ENCODE data around the gene KRTAP5-5.
"Not testable (repeated sequence)": the region's sequence is repeated elsewhere in the genome, so short reads cannot be mapped to it uniquely, and the experiment has no call there.

Gene KRTAP5-5

DNA sequence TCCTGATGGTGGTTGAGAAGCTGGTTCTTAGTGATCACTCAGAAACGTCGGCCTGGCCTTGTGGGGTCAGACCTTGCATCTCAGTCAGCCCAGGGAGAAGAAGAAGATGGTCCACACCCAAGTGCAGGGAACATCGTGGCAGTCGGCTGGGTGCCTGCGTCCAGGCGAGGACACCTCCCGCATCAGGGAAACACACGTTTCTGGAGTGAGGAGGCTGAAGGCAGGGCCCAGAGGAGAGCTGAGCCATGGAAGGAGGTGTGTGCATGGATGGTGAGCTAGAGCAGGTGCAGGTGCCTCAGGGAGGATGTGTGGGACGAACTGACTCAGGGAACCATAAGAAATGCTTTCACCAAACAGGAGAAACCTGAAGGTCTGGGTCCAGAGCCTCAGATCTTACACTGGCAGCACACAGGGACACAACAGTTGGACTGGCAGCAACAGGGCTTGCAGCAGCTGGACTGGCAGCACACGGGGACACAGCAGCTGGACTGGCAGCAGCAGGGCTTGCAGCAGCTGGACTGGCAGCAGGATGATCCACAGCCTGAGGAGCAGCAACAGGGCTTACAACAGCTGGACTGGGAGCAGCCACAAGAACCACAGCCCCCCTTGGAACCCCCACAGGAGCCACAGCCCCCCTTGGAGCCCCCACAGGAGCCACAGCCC lies 32.1 kb upstream of the KRTAP5-5 start:
- H3K27ac ChIP-seq: no peak overlapping the region
- TF ChIP-seq, protein P1, sequence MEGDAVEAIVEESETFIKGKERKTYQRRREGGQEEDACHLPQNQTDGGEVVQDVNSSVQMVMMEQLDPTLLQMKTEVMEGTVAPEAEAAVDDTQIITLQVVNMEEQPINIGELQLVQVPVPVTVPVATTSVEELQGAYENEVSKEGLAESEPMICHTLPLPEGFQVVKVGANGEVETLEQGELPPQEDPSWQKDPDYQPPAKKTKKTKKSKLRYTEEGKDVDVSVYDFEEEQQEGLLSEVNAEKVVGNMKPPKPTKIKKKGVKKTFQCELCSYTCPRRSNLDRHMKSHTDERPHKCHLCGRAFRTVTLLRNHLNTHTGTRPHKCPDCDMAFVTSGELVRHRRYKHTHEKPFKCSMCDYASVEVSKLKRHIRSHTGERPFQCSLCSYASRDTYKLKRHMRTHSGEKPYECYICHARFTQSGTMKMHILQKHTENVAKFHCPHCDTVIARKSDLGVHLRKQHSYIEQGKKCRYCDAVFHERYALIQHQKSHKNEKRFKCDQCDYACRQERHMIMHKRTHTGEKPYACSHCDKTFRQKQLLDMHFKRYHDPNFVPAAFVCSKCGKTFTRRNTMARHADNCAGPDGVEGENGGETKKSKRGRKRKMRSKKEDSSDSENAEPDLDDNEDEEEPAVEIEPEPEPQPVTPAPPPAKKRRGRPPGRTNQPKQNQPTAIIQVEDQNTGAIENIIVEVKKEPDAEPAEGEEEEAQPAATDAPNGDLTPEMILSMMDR (conservative IDR thresholded peaks at IDR 0.05): no peak

DNA sequence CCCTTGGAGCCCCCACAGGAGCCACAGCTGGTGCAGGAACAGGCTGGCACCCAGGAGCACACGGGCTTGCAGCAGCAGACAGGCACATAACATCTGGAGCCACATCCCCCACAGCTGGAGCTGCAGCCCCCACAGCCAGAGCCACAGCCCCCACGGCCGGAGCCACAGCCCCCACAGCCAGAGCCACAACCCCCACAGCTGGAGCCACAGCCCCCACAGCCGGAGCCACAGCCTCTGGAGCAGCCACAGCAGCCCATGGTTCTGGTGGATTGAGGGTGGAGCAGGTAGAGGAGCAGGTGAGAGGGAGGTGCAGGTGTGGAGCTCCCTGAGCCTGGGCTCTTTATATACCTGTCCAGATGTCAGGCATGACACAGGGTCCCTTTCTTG lies 31.6 kb upstream of the KRTAP5-5 start, which contains the start of gene KRTAP5-2:
Gene KRTAP5-2 (minus strand): TSS at position 301 of the 387 bp plus-strand sequence. CDS start 44 bp downstream, at position 257.
- H3K27ac ChIP-seq: no peak within 1 kb of the TSS
- TF ChIP-seq, protein P1 (conservative IDR thresholded peaks at IDR 0.05): no peak

DNA sequence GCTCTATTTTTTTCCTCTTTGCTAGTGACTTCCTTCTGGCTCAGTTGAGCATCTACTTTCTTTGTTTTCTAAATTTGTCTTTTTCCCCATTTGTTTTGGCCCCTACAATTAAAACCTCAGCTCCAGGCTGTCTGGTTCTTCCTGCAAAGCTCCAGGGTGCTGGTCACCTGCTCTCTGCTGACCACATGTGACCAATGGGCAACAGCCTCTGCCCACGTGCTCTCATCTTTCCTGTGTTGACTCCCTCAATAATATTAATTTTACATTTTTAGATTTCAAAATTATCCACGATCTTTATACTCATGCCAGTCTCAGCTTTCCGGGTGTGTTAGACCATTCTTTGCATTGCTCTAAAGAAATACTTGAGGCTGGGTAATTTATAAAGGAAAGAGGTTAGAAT lies 31.2 kb upstream of the KRTAP5-5 start:
- not testable (repeated sequence) for H3K27ac ChIP-seq

- no peak overlapping the region for H3K27ac ChIP-seq
- TF ChIP-seq, protein P1 (conservative IDR thresholded peaks at IDR 0.05): no peak
These were observed 30.8 kb upstream of the KRTAP5-5 start for GRCh38 chr11:1598816-1599215.

DNA sequence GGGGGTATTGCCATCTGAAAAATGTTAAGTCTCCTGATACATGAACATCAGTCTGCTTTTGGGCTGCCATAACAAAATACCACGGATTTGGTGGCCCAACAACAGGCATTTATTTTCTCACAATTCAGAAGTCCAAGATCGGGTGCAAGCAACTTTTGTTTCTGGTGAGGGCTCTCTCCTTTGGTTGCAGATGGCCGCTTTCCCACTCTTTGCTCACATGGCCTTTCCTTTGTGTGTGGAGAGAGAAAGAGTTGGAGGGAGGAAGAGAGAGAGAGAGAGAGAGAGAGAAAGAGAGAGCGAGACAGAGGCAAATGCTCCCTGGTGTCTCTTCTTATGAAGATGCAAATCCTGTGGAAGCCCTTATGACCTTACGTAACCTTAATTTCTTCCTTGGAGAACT lies 28.9 kb upstream of the KRTAP5-5 start:
- no peak overlapping the region for H3K27ac ChIP-seq
- TF ChIP-seq, protein P1 (conservative IDR thresholded peaks at IDR 0.05): no peak

DNA sequence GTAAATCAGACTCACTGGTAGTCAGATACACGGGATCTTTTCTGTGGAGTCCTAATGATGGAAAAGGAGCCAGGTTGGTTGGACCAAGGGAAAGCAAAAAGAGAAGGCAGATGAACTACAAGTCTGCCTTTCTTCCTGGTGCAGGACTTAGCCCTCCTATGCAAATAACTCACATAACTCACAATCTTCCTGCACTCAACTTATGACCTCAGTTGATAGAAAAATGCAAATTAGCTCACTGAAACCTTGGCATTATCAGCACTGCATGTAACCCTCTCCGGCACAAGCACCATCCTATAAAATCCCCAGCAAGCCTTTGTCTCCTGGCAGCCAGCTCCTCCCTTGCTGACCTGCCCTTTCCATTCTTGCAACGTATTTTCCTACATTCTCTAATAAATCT lies 27.9 kb upstream of the KRTAP5-5 start:
- not testable (repeated sequence) for H3K27ac ChIP-seq

- TF ChIP-seq, protein P1 (conservative IDR thresholded peaks at IDR 0.05): no peak
- H3K27ac ChIP-seq: no peak overlapping the region
These were observed 25.9 kb upstream of the KRTAP5-5 start for GRCh38 chr11:1603629-1604028.

- no peak overlapping the region for H3K27ac ChIP-seq
- TF ChIP-seq, protein P1 (conservative IDR thresholded peaks at IDR 0.05): no peak
These were observed 25.4 kb upstream of the KRTAP5-5 start for GRCh38 chr11:1604181-1604580.

DNA sequence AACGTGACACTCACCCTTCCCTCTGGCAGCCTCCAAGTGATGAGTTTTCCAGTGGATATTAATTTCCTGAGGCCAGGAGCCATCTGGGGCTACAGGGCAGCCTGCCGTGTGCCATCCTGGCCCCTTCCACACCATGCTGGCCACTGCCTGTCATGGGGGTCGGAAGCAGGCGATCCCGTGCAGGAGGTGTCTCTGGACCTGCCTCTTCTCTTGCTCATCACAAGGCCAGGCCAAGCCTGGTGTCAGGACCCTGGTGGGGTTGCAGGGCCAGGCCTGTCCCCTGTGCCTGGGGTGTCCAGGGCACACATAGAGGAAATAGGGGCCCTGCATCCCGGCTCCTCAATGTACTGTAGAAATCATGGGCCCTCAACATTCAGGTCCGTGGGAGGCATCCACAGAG lies 24.9 kb upstream of the KRTAP5-5 start:
- no peak overlapping the region for H3K27ac ChIP-seq
- TF ChIP-seq, protein P1 (conservative IDR thresholded peaks at IDR 0.05): no peak

- not testable (repeated sequence) for H3K27ac ChIP-seq
These were observed 23.7 kb upstream of the KRTAP5-5 start for GRCh38 chr11:1605923-1606322.

DNA sequence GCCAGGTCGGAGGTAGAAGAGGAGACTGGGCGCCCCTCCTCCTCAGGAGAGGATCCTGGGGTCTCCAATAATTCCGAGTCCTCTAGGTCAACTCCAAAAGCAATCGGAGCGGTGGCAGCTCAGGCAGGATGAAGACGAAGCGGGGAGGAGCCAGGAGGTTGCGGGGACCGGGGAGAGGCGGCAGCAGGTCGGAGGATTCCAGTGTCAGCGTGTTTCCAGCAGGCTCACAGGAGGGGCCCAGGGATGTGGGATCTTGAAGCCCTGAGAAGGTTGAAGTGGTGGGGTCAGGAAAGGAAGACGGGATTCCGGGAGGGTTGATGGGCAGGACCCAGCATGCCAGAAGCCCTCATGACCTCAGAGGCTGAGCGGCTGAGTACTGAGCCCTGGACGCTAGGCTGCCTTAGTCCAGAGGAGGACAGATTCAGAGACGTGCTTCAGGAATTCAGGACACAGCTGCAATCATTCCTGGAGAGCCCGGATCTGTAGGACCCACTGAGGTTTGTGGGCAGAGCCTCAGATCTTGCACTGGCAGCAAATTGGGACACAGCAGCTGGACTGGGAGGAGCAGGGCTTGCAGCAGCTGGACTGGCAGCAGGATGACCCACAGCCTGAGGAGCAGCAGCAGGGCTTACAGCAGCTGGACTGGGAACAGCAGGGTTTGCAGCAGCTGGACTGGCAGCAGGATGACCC lies 22.3 kb upstream of the KRTAP5-5 start:
- H3K27ac ChIP-seq: not testable (repeated sequence)

GRCh38 chr11:1607901-1608300 lies 21.7 kb upstream of the KRTAP5-5 start:
- not testable (repeated sequence) for H3K27ac ChIP-seq

Measured in VCaP (cell line).